ENCODE data around the gene MPHOSPH6.
"Not testable (repeated sequence)": the region's sequence is repeated elsewhere in the genome, so short reads cannot be mapped to it uniquely, and the experiment has no call there.

MPHOSPH6 gene, protein sequence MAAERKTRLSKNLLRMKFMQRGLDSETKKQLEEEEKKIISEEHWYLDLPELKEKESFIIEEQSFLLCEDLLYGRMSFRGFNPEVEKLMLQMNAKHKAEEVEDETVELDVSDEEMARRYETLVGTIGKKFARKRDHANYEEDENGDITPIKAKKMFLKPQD
- 8.7 to 33.9 (median 19.4) reads per million in 17 experiments for total RNA-seq

DNA sequence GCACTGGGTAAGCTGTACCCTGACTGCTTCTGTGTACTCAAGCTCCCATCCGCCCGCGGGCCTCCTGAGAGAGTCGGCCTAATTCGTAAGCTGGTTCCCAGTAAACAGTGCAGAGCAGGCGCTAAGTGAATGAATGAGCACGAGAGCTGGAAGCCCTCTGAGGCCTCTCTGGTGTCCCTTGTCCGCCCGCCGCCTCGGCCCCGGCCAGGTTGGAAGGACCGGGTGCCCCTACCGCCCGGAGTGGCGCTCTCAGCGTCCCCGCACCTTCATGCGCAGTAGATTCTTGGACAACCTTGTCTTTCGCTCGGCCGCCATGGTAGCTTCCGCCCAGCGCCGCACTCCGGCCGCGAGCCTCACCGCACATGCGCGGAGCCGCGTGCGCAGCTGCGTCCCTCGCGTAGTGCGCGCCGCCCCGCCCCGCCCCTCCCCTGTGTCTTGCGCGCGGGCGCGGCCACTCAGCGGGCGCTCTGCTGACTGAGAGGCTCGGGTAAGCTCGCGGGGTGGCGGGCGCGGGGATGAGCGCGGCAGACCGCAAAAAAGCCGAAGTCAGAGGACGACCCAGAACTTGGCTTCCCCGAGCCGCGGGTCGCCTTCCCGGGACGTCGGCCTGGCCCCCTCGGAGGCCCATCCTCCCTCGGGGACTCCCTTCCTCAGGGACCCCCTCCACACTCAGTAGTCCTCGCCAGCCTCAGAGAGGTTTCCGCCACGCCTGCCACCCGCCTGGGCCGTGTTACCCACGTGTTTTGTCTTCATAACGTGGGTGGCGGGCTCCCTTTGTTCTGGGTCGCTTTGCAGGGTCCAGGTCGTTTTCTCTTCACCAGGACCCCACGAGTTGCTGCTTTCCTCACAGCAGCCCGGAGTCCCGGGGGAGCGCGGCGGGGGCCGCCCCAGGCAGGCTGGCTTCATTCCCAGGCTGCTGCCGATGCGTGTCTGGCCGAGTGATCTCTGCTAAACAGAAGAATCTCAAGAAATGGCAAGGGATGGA, at the start of gene MPHOSPH6:
Gene MPHOSPH6 (minus strand): TSS at position 364 of the 985 bp plus-strand sequence. CDS start 49 bp downstream, at position 315.
- DNase-seq = peak; percentile 95 to 99 (median 98)

DNA sequence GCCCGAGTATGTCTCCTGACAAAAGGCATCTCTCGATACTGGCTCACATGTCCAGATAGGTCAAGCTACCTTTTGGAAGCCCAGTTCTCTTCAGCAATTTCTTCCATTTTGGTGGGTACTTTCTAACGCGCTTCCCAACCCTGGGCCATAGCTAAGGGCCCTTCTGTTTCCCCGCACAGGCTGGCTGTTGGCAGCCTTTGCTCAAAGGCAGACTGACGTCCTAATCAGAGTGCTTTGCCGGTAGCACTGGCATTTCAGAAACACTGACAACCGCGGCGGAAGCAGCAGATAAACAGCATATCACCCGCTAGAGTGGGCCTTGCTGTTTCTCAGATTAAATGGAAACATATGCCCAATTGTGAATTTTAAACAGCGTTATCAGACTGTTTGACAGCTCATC, 49.3 kb upstream of the MPHOSPH6 start:
- DNase-seq = no peak

DNA sequence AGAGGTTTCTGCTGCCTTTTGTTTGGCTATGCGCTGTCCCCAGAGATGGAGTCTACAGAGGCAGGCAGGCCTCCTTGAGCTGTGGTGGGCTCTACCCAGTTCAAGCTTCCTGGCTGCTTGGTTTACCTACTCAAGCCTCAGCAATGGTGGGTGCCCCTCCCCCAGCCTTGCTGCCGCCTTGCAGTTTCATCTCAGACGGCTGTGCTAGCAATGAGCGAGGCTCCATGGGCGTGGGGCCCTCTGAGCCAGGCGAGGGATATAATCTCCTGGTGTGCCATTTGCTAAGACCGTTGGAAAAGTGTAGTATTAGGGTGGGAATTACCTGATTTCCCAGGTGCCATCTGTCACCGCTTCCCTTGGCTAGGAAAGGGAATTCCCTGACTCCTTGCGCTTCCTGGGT, 39.3 kb upstream of the MPHOSPH6 start:
- not testable (repeated sequence) for DNase-seq

DNA sequence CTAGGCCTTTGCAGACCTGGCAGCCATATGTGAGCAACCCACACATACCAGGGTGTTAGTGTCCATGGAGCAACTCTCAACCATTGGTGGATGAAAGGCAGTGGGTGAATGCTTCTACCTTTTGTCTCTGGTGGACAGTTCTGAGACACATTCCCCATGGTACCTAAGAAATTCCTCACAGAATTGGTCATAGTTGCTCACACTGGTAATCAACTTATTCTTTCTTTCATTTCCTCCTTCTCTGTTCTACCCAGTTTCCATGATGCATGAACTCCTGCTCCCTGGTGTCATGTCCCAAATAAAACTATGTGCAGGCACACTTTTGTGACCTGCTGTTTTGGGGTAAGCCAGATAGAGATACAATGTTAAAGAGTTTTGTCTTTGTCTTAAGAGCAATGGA, 33.2 kb upstream of the MPHOSPH6 start:
- peak in 2 of 4 experiments; percentile 7 to 28 for DNase-seq

DNA sequence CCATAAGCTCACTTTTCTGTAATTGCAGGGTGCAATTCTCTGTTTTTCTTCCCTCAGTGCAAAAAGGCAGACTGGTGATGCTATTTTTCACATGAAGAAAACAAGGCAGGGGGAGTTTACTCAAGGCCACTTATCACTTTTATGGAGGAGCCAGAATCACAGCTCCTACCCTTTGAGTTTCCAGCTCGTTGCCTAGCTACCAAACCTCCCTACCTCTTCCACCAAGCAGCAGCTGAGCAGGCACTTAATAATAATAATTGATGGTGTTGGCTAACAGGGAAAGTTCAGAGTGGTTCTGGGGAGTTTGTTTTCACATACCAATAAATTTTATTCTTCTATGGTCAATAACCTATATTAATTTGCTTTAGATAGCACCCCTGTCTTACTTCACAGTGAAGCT, 31.9 kb upstream of the MPHOSPH6 start:
- DNase-seq = no peak

DNA sequence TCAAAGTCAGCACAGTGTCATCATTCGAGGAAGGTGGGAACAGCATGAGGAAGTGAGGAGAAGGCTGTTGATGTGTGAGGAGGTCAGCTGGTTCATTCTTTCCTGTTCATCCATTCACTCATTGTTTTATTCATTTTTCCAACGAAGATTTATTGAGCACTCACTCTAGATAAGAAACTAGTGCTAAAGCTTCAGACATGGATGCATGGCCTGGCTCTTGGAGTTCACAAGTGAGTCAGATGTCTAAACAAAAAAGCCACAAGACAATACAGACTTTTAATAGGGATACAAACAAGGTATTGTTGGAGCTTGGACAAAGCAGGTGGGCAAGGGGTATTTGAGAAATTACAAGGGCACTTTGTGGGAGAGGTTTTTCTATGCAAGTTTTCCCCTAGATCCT, 31.3 kb upstream of the MPHOSPH6 start:
- DNase-seq = no peak

DNA sequence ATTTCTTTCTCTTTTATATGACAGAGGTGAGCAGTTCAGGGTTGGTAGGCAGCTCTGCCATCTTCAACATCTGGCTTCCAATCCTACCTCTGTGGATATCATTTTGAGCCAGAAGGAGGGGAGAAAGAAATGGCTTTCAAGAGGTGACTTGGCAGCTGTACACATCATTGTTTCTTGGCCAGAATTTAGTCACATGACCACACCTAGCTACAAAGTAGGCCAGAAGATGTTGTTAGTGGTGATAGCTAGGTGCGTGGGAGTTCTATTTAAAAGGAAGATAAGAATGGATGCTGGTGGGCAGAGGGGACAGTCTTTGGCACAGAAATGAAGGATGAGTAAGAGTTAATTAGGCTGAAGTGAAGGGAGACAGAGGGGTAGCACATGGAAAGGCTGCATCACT, 29.2 kb upstream of the MPHOSPH6 start:
- DNase-seq = no peak

DNA sequence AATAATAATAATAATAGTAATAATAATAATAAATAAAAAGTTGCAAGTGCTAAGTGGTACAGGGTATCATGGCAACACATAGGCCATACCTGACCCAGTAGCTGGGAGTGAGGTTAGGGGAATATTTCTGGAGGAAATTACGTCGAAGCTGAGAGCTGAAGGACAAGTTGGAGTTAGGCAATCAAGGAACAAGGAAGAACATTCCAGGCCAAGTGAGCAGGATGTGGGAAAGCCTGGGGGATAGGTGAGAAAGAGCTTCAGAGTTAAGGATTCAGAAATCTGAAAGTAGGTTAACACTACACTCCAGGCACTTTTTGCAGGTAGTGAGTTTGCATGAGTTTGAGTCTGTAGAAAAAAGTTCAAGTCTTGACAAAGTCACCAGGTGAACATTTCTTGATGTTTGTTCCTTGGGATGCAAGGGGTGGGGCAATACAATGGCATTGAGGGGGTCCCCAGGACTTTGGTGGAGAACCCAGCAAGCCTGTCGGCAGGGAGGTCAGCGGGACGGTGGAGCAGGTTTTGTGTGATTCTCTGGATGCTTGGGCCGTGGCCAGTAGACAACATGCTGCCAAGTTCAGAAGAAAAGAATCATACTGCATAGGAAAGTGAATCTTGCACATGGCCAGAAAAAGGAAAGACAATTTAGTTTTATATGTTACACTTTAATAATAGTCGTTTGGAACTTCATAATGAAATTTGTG, 27.7 kb upstream of the MPHOSPH6 start:
- DNase-seq = no peak

DNA sequence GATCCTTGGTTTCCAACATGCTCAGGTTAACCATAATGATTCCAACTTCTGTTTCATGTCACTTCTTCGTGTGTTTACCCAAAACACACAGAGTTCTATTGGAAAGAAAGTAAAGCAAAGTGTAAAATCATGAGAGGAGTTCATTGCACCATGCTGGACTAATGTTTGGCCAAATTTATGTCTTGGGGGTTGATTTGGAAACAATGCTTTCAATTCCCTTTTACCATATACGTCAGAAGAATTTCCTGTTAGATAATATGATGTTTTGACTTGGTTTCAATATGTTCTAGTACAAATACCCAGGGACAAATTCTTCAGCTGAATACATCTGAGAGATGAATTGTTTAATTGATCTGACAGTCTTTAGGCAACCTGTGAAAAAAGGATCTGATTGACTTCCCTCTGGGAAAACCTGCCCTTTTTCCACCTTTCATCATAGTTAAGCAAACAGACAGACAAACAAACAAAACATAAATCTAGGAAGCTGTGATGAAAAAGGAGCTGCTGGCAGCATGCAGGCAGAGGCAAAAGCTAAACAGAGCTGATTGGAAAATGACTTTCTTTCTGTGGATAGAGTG, 26.0 kb upstream of the MPHOSPH6 start:
- peak; percentile 51 to 88 (median 71) for DNase-seq

DNA sequence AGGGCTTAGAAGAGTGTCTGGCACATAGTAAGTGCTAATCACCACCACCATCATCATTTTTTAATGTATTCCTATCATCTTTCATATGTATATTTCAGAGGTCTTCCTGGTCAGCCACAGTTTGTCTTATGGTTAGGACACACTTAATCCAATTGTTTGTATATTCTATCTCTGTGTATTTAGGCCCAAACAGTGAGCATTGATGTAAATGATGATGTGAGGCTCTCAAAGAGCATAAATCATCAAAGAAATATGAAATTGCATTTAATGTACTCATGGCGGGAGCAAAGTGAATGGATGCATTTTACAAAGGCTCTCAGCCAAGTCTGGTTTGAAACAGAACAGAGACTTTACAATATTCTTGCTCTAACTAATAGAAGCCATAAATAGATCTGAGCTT, 24.1 kb upstream of the MPHOSPH6 start:
- DNase-seq = no peak

DNA sequence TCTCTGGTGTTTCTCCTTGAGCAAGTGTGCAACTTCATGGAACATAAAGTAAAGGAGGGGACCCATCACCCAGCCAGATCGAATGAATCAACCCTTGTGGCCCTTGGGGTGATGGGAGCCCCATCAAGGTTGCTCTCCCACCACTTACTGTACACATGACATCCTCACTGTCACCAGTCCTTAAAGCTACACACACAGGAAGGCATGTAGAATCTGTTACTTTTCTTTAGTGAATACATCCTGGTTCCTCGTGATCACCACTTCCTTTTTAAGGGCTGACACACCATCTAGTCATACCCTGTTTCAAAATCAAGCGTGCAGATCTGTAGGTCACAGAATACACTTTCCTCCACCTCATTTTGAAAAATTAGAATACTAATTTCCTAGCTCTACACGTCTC, 22.6 kb upstream of the MPHOSPH6 start:
- peak; percentile 76 to 96 (median 86) for DNase-seq

DNA sequence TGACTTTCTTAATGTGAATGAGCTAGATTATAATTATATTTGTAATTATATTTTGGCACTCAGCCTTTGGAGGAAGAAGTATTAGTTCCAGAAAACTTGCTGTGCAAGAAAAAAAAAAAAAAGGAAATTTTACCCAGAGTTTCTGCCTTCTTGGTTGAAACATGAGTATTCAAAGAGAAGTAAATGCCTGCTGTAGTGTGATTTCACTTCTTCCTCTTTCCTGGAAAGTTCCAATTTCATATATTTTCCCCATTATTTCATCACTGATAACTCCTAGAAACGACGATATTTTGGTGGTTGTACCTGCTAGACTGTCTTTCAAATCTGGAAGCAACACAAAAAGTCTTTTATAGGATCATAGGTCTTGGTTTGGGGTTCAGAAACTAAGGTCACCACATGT, 20.4 kb upstream of the MPHOSPH6 start:
- DNase-seq = peak; percentile 10 to 79 (median 51)

DNA sequence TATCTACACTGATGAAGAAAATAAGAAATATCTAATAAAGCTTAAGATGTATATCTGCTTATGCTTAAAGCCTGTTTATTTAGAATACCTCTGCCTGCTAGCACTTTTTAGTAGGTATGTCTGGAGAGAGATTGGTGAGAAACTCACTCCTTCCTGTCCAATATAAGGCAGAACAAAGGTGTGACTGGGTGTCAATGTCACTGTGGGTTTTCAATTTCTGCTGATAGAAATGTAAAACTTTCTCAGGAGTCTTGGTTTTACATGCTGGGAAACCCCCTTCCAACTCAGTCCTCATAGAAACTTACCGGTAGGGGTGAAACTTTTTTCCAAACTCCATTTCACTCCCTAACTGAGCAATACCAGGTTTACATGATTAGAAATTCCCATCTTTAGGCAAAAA, 17.8 kb upstream of the MPHOSPH6 start:
- DNase-seq = no peak

DNA sequence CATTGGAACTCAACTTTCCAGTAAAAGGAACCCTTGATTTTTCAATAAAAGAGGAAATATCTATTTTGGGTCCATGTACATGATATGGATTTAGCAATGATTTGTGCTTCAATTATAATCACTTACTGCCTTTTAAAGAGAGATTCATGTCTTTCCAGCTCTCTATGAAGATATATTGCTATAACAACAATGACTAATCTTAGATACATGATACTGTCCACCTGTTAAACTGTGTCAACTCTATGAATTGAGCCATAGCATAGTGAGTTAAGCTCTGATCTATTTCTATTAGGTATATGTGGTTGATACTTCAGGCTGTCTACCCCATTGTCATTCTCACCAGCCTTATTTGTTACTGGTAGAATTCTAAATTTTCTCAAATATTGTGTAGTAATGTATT, 15.0 kb upstream of the MPHOSPH6 start:
- peak in 2 of 4 experiments; percentile 27 to 39 for DNase-seq

DNA sequence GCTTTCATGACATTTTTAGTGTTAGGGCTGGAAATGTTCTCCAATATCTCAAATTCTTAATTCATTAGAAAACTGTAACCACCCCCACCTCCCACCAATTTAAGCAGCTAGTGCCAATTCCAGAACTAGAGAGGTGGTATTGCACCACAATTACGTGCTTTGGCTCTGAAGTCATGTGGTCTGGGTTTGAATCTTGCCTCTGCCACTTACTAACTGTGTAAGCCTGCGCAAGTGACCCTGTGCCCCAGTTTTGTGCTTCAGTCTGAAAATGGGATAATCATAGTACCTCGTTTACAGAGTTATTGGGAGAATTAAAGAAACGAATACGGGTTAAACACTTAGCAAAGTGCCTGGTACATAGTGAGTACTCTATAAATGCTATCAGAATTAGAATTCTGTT, 14.2 kb upstream of the MPHOSPH6 start:
- DNase-seq = peak in 1 of 4 experiments; percentile 8

DNA sequence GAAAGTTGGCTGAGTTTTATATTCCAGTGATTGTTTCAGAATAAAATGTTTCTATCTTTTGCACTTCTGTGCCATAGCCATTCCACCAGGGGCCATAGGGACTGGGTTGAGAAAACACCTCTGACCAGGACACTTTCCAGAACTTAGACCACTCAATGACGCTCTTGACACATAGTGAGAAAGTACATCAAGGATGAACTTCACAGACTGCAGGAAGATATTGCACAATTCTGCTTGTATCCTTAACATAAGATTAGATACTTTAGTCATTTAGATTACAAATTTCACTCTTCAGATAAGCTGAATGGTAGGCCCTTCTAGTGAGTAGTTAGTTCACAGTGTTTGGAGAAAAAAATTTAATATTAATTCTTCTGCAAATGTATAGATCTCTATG, 13.0 kb upstream of the MPHOSPH6 start:
- DNase-seq = peak in 3 of 4 experiments; percentile 31 to 84 (median 79)

DNA sequence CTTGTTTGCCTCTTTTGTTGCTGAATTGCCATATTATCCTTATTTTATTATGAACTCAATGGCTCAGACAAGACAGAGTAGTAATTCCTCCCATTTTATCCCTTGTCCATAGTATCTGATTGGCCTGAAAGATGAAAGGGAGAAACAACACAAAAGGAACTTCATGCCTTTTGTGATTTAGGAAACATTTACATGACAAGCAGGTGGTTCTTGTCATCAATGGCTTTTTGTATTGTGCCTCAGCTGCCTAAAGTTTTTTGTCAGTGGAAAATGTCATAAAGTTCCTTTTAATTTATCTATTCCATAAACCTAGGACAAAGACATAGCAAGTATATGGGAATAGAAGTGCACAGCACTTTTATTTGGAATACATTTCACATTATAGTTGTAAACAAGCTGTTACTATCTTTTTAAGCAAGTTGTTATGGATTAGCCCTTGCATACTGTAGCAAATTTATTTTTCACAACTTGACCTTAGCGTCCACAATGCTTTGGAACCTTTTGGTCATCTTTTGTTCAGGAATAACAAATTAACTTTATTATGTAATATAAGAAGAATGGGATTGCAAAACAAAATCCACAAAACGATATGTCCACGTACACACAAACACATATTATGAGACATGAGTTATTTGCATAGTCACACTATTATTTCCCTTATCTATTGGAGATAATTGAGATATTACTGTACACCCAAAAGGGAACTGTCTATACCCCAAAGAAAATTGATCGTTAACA, 12.4 kb upstream of the MPHOSPH6 start:
- DNase-seq = no peak

DNA sequence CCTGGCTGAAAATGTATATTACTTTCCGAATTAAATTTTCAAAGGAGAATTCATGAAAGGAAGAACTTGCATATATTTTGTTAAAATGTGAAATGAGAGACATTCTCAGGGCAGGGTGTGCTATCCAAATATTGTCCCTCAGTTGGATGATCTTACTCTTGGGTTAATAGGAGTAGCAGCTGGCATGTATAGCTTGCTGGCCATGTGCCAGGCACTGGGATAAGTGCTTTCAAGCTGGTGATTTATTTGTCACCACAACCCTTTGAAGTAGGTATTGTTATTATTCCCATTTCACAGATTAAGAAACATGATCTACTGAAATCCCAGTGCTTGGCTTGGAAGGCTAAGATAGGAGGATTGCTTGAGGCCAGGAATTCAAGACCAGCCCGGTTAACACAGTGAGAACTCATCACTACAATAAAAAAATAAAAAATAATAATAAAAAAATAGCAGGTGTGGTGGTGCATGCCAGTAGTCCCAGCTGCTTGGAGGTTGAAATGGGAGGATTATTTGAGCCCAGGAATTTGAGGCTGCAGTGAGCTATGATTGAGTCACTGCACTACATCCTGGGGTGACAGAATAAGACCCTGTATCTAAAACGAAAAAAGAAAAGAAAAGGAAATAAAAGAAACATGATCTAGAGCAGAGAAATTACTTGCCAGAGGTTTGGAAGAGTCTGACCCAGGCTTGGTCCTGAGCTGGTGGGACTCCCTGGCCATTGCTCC, 11.6 kb upstream of the MPHOSPH6 start:
- DNase-seq = no peak

DNA sequence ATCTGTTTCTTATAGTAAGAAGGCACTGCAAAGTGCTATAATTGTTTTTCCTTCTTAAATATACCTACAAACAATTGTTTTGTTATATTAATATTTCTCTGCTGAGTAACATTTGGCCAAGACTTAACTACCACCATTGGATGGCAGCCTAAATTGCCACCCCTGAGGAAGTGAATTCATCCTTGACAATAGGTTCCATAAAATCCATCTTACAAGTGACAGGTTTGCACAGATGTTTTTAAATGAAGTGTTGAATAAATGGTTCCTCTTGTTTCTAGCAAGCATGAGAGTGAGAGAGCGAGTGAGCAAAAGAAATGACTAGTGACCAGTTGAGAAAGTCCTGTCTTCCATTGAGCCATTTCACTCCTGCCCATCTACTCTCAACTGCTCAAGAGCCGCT, 8.3 kb upstream of the MPHOSPH6 start:
- no peak for DNase-seq

DNA sequence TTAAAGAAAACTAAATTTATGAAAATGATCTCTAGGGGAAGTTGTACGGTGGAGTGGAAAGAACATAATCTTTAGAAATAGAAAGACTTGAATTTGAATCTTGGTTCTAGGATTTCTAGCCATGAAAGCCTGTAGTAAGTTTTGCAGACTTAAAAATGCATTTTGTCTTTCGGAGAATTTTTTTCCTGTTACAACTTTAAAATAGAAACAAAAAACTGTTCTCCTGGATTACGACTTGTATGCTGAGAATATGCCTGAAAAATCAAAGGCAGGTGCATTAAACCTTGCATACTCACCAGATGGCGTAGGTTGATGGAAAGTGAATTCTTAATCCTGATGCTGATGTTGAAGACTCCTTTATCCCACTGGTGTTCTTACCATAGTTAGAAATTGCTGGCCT, 7.5 kb upstream of the MPHOSPH6 start:
- no peak for DNase-seq

DNA sequence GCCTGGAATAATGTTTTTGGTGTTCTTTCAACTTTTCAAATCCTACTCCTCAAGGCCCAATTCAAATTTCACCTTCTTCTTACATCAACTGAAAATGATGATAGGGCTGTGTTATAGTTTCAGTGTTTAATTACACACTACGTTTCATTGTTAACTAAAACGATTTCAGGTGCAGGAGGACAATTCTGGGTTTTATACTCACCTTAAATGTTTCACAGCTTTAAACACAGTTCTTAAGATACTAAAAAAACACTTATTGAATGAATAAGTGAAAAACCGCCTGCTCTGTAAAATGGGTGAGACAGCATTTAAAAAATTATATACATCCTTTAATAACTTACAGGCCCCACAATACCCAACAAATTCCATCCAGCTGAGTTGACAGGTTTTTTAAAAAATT, 6.2 kb upstream of the MPHOSPH6 start:
- DNase-seq = no peak

All from suppressor macrophage (primary cell).